Left hindlimb (tissue), 1 donor: ENCODE data around the gene MDFIC2.

ENCODE experiments used
- DNase-seq: peaks from one replicate; pipeline ENCODE4 v3.0.0-alpha.2; 2018

Gene MDFIC2

DNA sequence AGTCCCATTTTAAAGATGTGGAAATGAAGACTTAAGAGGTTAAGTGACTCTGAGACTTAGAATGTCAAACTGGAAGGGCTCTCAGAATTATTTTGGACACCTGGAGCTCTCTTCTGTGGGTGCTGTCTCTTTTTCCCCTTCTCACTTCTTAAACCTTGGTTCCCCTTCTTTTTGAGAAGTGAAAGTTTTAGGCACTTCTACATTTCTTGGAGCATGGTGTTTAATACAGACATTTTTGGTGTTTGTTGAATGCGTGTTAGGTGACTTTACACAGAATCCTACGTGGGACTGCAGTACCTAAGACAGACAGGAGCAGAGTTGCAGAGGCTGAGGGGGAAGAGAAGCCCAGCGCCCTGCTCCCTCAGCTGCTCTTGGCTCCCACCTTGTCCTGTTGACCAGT, 133.3 kb downstream of the MDFIC2 start:
- no peak for DNase-seq

DNA sequence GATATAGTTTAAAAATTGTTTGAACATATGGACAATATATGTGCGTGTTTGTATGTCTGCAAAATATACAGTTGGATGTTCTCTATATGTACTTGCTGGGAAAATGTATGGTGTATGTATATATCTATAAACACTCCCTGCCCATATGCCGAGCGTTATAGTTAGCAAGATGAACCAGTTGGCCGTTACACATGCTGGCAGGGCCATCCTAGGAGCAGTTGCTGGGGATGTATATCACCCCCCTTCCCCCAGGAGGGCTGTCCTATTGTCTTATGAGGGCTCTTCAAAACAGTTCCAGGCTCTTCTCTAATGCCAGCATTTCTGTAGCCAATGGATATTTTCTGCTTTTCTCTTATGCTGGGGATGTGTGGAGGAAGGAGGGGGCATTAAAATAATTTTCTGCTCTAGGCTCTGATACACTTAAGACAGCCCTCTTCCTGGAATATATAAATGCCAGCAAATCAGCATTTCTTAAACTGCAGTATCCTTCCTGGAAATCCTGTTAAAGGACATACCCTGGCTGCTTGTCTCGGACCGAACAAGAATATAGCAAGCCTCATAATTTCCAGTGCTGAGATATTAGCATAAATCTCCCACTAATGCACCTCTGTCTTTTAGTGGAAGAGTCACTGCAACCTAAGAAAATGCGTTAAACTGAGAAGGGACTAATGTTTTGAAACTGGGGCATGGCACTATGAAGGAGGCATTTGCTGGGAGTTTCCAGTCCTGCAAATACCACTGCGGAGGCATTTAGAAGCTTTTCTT, 134.4 kb downstream of the MDFIC2 start:
- DNase-seq: no peak

DNA sequence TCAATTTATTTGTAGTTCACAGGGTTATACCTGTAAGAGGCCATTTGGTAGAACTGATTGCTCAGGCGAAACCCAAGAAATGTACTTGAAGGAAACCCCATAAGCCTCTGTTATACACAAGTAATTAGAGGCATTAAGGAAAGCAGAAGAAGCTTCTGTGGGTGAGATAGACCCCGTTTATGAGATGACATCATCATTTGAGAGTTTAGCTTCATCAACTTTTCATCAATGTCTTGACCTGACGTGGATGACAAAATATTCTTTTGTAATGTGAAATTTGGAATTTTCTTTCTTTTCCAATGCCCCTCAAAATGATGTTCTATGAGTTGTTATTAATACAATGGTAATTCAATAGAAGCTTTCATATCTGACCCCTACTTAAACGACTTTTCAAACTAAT, 136.2 kb downstream of the MDFIC2 start:
- DNase-seq: no peak

DNA sequence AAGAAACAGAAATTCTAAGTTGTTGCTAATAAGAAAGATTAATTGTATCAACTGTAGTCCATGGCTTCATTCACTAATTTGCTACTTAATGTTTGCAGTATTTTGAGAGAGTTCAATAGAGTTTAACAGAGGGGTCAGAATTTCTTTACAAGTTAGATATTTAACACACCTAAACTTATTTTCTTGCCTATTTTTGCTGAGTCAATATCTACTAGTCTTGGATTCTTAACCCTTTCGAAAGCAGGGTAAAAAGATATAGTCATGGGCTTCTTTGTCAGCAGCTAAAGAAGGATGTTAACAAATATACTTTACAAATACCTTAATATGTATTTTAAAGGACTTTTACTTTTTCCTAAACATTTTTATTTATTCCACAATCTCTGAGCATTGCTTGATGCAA, 155.6 kb downstream of the MDFIC2 start:
- no peak for DNase-seq

DNA sequence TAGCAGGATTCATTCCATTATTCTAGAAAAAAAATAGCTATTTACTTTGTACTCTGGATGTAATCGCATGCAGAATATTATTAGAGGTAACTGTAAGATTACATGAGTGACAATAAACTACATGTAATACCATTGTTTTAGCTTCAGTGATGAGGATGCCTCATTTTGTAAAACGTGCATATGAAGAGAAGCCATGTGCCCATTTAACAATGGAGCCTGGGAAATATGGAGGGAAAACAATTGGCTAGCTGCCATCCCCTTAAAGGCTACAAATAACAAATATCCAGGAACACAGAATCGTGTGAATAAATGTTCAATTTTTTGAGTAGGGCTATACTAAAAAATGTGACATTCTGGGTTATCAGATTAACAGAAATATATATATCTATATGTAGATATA, 161.8 kb downstream of the MDFIC2 start:
- DNase-seq: no peak

DNA sequence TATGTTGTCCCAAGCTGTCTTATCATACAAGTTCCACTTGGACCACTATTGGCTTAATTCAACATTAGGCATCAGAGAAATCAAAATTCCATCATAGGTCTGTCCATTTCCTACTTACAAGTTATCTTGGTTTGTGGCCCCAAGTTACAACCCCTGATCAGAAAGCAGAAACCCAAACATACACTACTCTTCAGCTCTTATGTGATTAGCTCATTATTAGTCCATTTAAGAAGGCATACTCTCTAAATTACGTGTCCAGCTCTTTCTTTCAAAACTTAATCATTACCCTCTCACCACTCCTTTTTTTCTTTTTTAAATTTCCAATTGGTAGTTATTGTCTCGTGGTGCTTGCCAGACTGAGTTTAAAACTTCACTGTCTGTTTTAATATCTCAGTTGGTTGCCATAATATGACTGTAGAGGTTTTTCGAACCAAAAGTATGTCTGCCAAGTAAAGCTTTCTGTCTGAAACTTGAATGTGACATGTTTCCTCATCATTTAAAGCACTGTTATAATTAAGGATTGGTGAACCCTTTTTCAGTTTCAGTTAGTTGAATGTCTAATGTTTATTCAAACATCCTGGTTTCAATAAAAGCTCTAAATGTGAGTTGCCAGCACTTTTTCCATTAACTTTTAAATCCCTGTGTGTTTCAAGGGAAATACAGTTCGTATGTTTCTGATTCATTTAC, 162.6 kb downstream of the MDFIC2 start:
- no peak for DNase-seq
